Head of caudate nucleus (tissue), 42 donors: ENCODE results near the gene ZNF778.

ENCODE experiments used
- DNase-seq, 42 donors: peaks; one replicate each; pipeline versions ENCODE4 v3.0.0 to v3.0.0-alpha.2; 2020 to 2021; ENCODE audit warnings: mixed read lengths in 7 of 42
- intact Hi-C: fragments of 100-400 bp; cut with DNase I; formaldehyde crosslinking; loops from one replicate; pipeline ENCODE4 v1.15.0; 2022

Gene ZNF778

DNA sequence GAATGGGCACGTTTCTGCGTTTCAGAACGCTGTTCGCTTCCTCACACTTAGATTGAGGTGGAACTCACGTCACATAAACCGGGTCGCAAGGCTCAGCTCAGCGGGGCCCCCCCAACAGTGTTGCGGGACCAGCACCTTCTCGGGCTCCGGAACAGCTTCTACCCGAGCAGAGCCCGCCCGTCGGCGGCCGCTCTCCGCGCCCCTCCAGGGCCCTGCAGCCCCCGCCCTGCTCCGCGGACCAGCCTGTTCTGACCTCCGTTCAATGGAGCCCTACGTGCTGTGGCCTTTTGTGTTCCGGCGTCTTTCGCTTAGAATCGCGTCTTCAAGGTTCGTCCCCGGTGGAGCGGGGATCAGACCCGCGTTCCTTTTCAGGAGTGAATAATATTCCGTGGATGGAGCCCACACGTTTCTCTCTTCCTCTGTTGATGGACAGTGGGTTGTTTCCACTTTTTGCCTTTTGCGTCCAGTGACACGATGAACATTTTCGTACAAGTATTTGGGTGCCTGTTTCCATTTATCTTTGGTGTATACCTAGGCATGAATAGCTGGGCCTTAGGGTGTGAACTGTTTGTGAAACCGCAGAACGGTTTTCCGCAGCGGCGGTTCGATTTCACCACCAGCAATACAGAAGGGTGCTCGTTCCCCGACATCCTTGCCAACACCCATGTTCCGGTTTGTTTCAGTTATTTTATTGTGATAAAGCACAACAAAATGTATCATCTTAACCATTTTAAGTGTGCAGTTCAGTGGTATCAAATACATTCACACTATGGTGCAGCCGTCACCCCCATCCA is 14.9 kb upstream of the ZNF778 start:
- intact Hi-C loops, result no loop called here
- no peak for DNase-seq

DNA sequence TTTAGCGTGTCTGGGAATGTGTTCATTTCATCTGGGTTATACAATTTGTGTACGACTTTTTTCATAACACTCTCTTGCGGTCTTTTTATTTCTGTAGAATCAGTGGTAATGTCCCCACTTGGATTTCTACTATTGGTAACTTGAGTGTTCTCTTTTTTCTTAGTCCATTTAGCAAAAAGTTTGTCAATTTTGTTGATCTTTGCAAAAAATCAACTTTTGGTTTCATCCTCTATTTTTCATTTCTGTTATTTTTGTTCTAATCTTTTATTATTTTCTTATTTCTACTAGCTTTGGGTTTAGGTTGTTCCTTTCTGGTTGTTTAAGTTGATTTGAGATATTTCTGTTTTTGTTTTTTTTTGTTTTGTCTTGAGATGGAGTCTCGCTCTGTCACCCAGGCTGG is 9.5 kb upstream of the ZNF778 start:
- no peak for DNase-seq
- intact Hi-C loops, result no loop called here

DNA sequence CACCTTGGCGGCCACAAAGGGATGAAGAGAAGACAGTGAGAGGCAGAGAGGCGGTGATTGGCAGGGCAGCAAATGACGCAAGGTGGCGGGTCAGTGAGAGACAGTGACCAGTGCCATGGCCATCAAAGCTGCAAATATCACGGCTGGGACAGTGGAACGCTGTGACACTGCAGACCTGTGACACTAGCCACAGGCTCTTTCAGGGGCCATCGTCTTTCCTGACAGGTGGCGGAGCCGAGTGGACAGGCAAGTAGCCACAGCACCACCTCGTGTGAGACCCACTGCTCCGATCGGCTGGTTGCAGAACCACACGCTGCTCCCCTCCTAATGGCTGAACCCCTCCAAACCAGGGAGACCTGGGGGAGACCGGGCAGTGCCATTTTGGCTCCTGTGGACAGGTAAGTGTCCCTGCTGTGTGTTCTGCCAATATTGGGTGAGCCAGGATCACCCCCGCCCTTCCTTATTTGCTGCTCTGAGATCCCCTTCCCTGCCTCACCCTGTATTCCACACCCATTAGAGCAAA is 7.9 kb upstream of the ZNF778 start:
- no peak for DNase-seq
- intact Hi-C loops, result loop anchor here (5.0 kb wide), 1 partner anchor 267 kb away; no protein-coding TSS in a partner anchor

DNA sequence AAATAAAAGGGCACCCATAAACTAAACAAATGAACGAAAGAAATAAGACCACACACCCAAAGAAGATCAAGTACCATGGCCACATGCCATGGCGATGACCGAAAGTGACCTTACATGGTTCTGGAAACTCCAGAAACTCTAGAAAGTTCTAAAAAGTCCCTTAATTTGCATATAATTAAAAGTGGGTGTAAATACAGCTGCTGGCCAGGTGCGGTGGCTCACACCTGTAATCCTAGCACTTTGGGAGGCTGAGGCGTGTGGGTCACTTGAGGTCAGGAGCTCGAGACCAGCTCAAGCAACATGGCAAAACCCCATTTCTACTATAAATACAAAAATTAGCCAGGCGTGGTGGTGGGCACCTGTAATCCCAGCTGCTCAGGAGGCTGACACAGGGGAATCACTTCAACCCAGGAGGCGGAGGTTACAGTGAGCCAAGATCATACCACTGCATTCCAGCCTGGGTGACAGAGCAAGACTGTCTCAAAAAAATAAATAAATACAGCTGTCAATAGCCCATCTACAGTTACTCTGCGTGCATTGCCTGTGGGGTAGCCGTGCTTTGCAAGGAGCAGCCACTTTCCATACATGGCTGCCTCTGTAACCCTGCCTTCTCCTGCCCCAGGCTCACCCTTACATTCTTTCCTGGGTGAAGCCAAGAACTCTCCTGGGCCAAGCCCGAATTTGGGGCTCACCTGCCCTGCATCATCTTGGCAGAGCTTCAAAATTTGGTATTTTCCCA is 7.2 kb upstream of the ZNF778 start:
- DNase-seq, result no peak
- intact Hi-C loops, result loop anchor here (5.0 kb wide), 1 partner anchor 268 kb away; no protein-coding TSS in a partner anchor

DNA sequence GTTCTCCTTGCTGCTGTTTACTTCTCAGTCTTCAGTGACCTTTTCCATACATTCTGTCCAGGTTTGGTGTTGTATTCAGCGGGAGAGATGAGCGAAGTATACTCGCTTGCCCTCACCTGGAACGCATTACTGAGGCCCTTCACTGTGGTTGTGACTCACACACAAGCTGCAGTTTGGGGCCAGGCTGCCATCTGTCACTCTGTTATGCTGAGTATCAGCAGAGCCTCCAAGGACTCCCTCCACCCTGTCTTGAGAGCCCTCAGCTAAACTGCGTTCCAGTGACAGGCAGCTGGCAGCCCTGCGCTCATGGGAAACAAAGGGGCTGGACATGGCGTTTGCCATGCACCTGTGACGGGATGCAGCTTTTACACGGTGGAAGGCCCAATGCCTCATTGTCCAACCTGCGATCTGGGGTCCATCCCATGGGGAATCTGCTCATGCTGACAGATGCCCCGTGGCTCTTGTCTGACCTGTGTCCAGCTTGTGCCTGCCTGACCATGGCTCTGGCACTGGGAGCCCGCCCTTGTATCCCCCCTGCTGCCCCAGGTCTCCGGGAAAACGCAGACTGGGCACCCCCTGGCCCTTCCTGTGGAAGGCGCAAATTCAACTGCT is 6.5 kb upstream of the ZNF778 start:
- intact Hi-C loops, result loop anchor here (5.0 kb wide), 1 partner anchor 269 kb away; no protein-coding TSS in a partner anchor
- no peak for DNase-seq

DNA sequence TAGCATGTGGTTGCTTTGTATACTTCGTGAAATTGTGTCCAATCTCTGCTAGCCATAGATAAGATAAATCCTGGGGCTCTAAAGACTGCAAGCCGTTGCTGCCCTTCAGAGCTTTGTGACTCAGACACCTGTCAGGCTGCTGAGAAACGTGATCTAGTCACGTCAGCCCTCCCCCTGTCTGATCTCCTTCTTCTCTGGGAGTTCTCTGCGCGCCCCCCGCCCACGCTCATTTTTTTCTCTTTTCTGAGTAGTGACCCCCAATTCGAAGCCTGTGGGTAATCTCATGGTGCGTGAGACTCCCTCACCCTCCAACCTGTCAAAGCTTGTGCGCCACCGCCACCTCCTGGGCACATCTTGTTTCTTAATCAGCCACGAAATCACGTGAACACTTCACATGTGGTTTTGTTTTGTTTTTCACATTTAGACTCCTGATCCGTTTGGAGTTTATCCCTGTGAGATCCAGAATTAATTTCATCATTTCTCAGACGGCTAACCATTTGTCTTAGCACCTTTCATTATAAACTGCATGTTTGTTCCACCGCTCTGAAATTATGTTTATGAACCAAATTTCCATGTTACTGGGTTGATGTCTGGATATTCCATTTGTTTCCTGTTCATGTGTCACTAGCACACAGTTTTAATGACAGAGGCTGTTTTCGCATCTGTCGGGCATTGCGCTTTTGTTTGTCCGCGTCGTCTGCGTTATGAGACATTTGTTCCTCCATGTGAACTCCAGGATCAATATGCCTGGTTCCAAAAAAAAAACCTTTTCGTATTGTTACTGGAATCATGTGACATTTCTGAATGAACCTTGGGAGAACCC is 977 bp upstream of the ZNF778 start:
- DNase-seq, result peak; percentile 60 to 91 (median 82)
- intact Hi-C loops, result no loop called here

DNA sequence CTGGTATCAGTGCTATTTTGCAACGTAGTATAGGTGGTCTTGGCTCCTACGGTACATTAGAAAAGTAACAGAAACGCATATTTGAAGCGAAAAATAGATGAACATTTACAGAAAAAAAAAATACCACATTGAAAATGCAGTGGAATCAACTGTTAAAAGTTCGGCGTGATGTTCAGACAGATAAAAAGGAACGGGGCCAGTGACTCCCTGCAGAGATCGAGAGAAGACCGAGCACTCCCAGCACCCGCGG is 440 bp upstream of the ZNF778 start:
- intact Hi-C loops, result no loop called here
- DNase-seq, result no peak

DNA sequence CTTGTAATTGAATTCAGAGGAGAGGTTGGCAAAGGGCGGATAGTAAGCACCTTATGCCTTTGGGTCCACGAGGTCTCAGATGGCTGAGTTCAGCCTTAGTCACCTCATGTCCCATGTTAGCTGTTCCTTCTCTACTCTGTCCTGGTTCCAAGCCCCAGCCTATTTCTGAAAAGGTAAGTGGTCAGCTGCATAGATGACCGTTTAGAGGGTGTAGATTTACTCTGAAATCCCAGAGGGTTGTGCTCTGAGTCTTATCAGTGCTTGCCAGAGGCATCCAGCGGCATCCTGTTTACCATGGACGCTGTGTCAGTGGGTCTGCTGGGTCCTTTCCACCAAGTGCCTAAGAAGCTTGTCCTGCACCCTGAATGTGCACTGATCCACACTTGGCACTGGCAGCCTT is 1.9 kb downstream of the ZNF778 start:
- intact Hi-C loops, result no loop called here
- DNase-seq, result no peak

DNA sequence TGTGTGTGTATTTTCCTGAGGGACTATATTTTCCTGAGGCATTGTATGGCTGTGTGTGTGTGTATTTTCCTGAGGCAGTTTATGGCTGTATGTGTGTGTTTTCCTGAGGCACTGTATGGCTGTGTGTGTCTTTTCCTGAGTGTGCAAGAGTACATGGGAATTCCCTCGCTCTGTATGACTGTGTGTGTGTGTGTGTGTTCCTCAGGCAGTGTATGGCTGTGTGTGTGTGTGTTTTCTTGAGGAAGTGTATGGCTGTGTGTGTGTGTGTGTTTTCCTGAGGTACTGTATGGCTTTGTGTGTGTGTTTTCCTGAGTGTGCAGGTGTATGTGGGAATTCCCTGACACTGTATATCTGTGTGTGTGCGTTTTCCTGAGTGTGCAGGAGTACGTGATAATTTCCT is 4.1 kb downstream of the ZNF778 start:
- intact Hi-C loops, result no loop called here
- no peak for DNase-seq

DNA sequence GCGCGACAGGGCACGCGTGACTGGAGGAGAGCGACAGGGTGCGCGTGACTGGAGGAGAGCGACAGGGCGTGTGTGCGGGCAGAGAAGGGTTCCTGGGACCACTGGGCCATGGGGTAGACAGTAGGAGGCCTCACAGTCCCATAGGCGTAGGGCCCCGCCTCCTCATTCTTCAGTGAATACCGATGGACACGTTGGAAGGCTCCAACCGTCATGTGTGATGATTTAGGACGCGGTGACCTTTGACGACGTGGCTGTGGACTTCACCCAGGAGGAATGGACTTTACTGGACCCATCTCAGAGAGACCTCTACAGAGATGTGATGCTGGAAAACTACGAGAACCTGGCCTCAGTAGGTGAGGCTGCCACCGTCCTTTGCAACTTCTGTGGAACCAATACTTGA is 5.4 kb downstream of the ZNF778 start:
- DNase-seq, result no peak
- intact Hi-C loops, result no loop called here

DNA sequence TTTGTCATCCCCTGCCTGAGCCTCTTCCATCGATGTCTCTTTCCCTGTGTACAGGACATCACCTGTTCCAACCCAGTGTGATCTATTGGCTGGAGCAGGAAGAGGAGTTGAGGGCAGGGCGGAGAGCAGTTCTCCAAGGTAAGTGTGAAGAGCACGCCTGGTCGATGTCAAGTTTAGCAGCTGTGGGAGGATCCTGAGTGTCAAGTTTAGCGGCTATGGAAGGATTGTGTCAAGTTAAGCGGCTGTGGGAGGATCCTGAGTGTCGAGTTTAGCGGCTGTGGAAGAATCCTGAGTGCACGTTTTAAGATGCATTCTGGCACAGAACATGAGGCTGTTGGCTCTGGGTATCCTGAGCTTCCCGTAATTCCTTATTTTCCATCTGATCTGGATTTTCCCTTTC is 7.2 kb downstream of the ZNF778 start:
- no peak for DNase-seq
- intact Hi-C loops, result no loop called here

DNA sequence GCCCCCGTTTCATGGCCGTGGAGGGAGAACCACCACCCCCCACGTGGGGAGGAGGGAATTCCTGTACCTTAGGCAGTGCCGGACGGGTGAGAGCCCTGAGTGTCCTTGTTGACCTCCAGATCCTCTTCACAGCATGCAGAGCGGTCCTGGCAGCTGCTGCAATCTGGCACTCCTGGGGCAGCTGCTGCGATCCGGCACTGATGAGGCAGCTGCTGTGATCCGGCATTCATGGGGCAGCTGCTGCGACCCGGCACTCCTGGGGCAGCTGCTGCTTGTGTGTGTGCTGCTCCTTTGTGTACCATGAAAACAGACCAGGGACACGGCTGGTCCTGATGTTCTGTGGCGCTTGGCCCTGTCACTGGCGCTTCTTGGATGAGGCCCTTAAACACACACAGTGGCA is 12.8 kb downstream of the ZNF778 start:
- DNase-seq, result peak in 1 of 42 donors; percentile 7

DNA sequence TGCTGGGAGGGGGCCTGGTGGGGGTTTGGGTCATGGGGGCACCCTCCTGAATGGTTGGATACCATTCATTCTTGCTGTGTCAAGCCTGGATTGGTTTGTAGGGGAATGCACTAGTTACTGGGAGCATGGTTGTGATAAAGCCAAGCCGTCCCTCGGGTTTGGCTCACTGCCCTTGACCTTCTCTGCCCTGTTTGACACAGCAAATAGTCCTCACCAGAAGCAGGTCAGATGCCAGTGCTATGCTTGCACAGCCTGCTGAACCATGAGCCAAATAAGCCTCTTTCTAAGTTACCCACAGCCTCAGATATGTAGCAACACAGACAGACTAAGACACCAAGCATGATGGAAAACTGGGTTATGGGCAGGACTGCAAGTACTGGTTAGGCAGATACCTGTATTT is 14.6 kb downstream of the ZNF778 start:
- DNase-seq, result no peak
- intact Hi-C loops, result no loop called here

More for the DNA sequence above, 12.8 kb downstream of the ZNF778 start:
- intact Hi-C loops, result no loop called here

DNA sequence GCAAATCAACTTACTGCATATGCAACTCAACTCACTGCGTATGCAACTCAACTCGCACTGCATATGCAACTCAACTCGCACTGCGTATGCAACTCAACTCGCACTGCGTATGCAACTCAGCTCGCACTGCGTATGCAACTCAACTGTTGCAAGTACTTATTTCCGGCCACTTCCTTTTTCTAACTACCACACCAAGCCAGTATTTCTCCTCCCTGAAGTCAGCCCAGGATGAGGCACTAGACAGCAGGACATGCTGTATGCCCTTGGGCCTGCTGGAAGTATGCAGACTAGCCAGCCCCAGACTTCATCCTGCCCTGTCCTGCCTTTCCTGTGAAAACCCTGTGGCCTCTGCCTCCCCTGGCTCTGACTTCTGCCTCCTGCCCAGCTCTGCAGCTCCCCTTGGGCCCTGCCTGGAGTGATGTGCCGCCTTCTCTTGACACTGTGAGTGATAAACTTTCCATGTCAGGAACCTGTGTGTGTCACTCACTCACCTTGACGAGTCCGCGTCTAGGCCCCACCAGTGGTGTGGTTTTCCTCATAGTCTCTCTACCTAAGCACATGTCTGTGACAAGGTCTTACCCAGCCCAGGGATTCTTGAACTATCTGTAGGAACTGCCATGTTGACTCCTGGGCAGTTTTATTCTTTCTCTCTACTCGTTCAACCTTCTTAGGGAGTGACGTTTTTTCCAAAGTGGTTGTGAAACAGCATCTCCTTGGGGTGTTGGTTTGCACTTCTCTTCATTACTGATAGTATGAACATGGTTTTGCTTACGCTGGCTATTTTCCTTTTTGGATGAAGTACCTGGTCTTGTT is 16.4 kb downstream of the ZNF778 start:
- DNase-seq, result no peak
- intact Hi-C loops, result no loop called here

DNA sequence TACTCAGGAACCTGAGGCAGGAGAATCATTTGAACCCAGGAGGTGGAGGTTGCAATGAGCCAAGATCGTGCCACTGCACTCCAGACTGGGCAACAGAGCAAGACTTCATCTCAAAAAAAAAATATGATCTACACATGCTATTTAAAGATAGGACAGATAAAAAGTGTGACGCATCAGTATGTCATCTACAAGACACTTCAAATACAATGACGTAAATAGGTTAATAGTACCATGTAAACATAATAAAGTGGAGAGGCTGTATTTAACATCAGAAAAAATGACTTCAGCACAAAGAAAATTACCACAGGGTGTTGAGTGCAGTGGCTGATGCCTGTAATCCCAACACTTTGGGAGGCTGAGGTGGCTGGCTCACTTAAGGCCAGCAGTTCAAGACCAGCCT is 20.2 kb downstream of the ZNF778 start:
- intact Hi-C loops, result no loop called here
- DNase-seq, result no peak

DNA sequence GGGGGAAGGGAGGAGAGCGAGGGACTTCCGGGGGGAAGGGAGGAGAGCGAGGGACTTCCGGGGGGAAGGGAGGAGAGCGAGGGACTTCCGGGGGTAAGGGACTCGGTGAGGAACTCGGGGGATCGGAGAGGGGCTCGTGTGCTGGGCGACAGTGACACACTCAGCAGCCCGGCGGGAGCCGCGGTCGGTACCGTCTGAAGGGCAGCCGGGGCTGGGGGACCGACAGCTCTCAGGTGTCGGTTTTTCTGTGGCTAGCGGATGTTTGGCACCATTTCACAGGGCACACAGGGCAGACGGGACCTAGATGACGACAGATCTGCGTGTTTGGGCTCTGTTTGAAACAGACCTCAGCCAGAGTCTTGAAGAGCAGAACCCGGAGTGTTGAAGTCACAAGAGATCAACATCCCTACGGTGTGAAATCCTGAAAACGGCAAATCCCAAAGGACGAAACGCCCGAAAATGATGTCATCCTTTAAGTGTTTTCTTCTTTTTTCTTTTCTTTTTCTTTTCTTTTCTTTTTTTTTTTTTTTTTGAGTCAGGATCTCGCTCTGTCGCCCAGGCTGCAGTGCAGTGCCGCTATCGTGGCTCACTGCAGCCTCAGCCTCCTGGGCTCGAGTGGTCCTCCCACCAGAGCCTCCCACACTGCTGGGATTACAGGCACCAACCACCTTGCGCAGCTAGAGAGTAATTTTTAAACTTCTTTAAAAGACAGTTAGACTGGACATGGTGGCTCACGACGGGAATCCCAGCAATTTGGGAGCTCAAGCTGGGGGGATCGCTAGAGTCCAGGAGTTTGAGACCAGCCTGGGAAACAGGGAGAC is 23.9 kb downstream of the ZNF778 start:
- intact Hi-C loops, result no loop called here

DNA sequence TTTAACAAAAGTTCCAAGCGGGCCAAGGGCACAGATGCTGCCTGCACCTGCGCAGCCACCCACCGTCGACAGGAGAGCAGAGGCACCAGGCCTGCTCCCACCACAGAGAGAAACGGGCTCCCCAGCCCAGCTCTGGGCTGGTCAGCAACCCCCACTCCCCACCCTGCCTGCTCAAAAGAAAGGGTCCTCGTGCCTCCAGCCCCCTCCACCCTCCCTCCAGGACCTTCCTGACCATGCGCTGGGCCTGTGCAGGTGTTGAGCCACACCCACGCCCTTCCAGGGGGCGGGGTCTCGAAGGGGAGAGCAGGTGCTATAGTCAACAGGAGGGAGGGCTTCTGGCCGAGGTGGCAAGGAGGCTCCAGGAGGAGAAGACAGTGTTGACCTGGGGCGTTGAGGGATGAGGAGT is 25.3 kb downstream of the ZNF778 start:
- no peak for DNase-seq
- intact Hi-C loops, result no loop called here

More for the DNA sequence above, 23.9 kb downstream of the ZNF778 start:
- DNase-seq, result peak; percentile 57 to 89 (median 76)

DNA sequence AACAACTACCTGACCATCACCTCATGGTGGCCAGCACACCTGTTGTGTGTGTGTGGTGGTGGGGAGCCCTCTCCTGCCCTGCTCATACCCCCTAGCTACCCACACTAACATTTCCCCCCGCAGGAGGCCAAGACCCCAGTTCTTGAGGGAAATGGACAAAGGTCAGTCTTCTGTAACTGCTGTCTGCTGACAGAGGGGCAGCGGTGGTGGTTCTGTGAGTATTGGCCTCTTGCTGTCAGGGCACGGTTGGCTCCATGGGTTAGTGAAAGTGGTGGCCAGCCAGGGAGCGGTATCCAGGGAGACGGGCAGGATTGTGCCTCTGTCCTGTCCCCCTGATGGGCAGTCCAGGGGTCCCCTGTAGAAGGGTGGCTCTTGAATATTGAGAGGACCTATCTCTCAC is 26.2 kb downstream of the ZNF778 start:
- intact Hi-C loops, result no loop called here
- DNase-seq, result no peak
